ENCODE results near the gene MTMR6.

Gene MTMR6

GRCh38 chr13:25280396-25280795 is 6.9 kb downstream of the MTMR6 start:
- Histone ChIP-seq H3K27me3 (ENCODE audit: control insufficient read depth, insufficient read depth, low read length) (no peaks in the 10 kb centered on the region), H3K4me1 (ENCODE audit: control insufficient read depth, insufficient read depth, low read length) (no peaks in the 10 kb centered on the region), H3K9me3 (ENCODE audit: control insufficient read depth, insufficient read depth, low read length) (no peaks in the 10 kb centered on the region), H3K4me3 (ENCODE audit: low read depth, low read length) (no peak overlapping the region), H3K9ac (ENCODE audit: low read depth, low read length) (no peak overlapping the region), H3K36me3 (ENCODE audit: control insufficient read depth, insufficient read depth, low read length) (no peaks in the 10 kb centered on the region), H3K27ac (ENCODE audit: low read depth, low read length) (no peak overlapping the region)

DNA sequence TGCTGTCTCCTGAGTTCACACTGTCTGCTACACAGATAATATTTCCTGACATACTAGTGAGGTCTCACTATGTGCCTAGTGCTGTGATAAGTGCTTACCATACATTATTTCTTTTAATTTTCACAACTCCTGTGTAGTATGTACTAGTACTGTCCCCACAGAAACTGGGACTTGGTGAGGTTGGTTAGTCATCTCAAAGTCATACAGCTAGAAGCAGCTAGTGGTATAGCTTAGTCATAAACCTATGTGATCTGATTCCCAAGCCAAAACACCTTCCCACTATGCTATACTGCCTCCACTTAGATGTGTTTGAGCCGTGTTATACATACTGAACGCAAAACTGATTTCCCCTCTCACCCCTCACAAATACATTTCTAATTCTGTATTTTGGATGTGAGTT is 10.5 kb downstream of the MTMR6 start:
- H3K9ac ChIP-seq (ENCODE audit: low read depth, low read length): no peak overlapping the region
- H3K9me3 ChIP-seq (ENCODE audit: control insufficient read depth, insufficient read depth, low read length): no peaks in the 10 kb centered on the region
- H3K4me1 ChIP-seq (ENCODE audit: control insufficient read depth, insufficient read depth, low read length): no peaks in the 10 kb centered on the region
- H3K4me3 ChIP-seq (ENCODE audit: low read depth, low read length): no peak overlapping the region
- H3K27me3 ChIP-seq (ENCODE audit: control insufficient read depth, insufficient read depth, low read length): no peaks in the 10 kb centered on the region
- H3K27ac ChIP-seq (ENCODE audit: low read depth, low read length): no peak overlapping the region
- 0 out of 2 replicates have a peak, but pooled peaks cover 4% of the 10 kb centered on the region for H3K36me3 ChIP-seq (ENCODE audit: control insufficient read depth, insufficient read depth, low read length)

- H3K27me3 ChIP-seq (ENCODE audit: control insufficient read depth, insufficient read depth, low read length): no peaks in the 10 kb centered on the region
- H3K36me3 ChIP-seq (ENCODE audit: control insufficient read depth, insufficient read depth, low read length): peaks cover 16% of the 10 kb centered on the region; the same call in 1 of the 2 replicates
- no peak overlapping the region for H3K9ac ChIP-seq (ENCODE audit: low read depth, low read length)
- no peaks in the 10 kb centered on the region for H3K4me1 ChIP-seq (ENCODE audit: control insufficient read depth, insufficient read depth, low read length)
- H3K27ac ChIP-seq (ENCODE audit: low read depth, low read length): no peak overlapping the region
- H3K9me3 ChIP-seq (ENCODE audit: control insufficient read depth, insufficient read depth, low read length): no peaks in the 10 kb centered on the region
- no peak overlapping the region for H3K4me3 ChIP-seq (ENCODE audit: low read depth, low read length)
Observed at GRCh38 chr13:25268561-25268960, 18.7 kb downstream of the MTMR6 start.

- H3K36me3 ChIP-seq (ENCODE audit: control insufficient read depth, insufficient read depth, low read length): peaks cover 16% of the 10 kb centered on the region; the same call in 1 of the 2 replicates
- H3K27me3 ChIP-seq (ENCODE audit: control insufficient read depth, insufficient read depth, low read length): no peaks in the 10 kb centered on the region
Observed at GRCh38 chr13:25267715-25268114, 19.6 kb downstream of the MTMR6 start.

DNA sequence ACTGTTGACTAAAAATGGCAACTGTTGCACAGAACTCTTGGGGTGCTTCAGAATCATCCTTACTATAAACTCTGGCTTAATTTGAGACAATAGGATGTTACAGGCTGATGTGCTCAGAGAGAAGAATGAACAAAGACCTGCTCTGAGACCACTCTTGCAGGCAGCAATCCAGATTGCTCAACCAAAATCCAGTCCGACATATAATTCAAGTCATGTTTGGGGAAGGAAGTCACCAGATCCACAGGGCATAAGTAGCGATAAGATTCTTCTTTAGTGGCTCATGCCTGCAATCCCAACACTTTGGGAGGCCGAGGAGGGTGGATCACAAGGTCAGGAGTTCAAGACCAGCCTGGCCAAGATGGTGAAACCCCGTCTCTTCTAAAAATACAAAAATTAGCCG is 20.6 kb downstream of the MTMR6 start:
- Histone ChIP-seq H3K9me3 (ENCODE audit: control insufficient read depth, insufficient read depth, low read length) (no peaks in the 10 kb centered on the region), H3K27ac (ENCODE audit: low read depth, low read length) (no peak overlapping the region), H3K27me3 (ENCODE audit: control insufficient read depth, insufficient read depth, low read length) (no peaks in the 10 kb centered on the region), H3K4me1 (ENCODE audit: control insufficient read depth, insufficient read depth, low read length) (no peaks in the 10 kb centered on the region), H3K36me3 (ENCODE audit: control insufficient read depth, insufficient read depth, low read length) (peaks cover 16% of the 10 kb centered on the region; the same call in 1 of the 2 replicates), H3K4me3 (ENCODE audit: low read depth, low read length) (no peak overlapping the region), H3K9ac (ENCODE audit: low read depth, low read length) (no peak overlapping the region)

More at GRCh38 chr13:25267715-25268114, 19.6 kb downstream of the MTMR6 start:
- no peak overlapping the region for H3K27ac ChIP-seq (ENCODE audit: low read depth, low read length)
- H3K9ac ChIP-seq (ENCODE audit: low read depth, low read length): no peak overlapping the region
- H3K4me3 ChIP-seq (ENCODE audit: low read depth, low read length): no peak overlapping the region
- no peaks in the 10 kb centered on the region for H3K4me1 ChIP-seq (ENCODE audit: control insufficient read depth, insufficient read depth, low read length)
- H3K9me3 ChIP-seq (ENCODE audit: control insufficient read depth, insufficient read depth, low read length): no peaks in the 10 kb centered on the region

DNA sequence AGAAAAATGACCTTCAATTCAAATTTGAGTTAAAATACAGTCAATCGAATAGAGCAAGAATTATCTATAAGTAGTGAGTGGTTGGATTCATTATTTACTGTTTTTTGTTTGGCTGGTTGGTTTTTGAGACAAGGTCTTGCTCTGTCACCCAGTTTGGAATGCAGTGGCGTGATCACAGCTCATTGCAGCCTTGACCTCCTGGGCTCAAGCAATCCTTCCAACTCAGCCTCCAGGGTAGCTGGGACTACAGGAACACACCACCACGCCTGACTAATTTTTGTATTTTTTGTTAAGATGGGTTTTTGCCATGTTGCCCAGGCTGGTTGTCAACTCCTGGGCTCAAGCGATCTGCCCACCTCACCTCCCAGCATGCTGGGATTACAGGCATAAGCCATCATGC is 25.0 kb downstream of the MTMR6 start:
- no peaks in the 10 kb centered on the region for H3K4me1 ChIP-seq (ENCODE audit: control insufficient read depth, insufficient read depth, low read length)

DNA sequence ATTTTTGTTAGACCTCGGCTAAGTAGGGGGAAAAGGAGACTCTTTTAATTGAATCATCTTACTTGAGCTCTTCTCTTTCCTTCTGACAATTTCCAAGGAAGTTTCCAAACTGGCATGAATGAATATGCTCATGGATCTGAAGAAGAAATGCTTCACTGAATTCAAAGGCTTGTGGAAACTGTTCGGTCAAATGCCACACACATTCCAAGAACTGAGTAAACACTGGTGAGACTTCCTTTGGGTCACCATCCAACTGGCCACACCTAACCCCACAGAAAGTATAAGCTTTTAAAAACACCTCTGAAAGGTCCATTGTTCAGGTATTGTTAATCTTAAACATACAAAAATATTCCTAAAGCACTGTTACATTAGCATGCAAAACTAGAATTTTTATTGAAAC is 33.6 kb downstream of the MTMR6 start:
- Histone ChIP-seq H3K9me3 (ENCODE audit: control insufficient read depth, insufficient read depth, low read length) (no peaks in the 10 kb centered on the region), H3K4me3 (ENCODE audit: low read depth, low read length) (no peak overlapping the region), H3K27me3 (ENCODE audit: control insufficient read depth, insufficient read depth, low read length) (no peaks in the 10 kb centered on the region), H3K9ac (ENCODE audit: low read depth, low read length) (no peak overlapping the region), H3K4me1 (ENCODE audit: control insufficient read depth, insufficient read depth, low read length) (no peaks in the 10 kb centered on the region), H3K36me3 (ENCODE audit: control insufficient read depth, insufficient read depth, low read length) (peaks cover 18% of the 10 kb centered on the region; the same call in 1 of the 2 replicates), H3K27ac (ENCODE audit: low read depth, low read length) (no peak overlapping the region)

More for the DNA sequence above, 25.0 kb downstream of the MTMR6 start:
- H3K27ac ChIP-seq (ENCODE audit: low read depth, low read length): no peak overlapping the region
- H3K27me3 ChIP-seq (ENCODE audit: control insufficient read depth, insufficient read depth, low read length): no peaks in the 10 kb centered on the region
- no peak overlapping the region for H3K9ac ChIP-seq (ENCODE audit: low read depth, low read length)
- peaks cover 21% of the 10 kb centered on the region; the same call in 1 of the 2 replicates for H3K36me3 ChIP-seq (ENCODE audit: control insufficient read depth, insufficient read depth, low read length)
- no peak overlapping the region for H3K4me3 ChIP-seq (ENCODE audit: low read depth, low read length)
- H3K9me3 ChIP-seq (ENCODE audit: control insufficient read depth, insufficient read depth, low read length): no peaks in the 10 kb centered on the region

DNA sequence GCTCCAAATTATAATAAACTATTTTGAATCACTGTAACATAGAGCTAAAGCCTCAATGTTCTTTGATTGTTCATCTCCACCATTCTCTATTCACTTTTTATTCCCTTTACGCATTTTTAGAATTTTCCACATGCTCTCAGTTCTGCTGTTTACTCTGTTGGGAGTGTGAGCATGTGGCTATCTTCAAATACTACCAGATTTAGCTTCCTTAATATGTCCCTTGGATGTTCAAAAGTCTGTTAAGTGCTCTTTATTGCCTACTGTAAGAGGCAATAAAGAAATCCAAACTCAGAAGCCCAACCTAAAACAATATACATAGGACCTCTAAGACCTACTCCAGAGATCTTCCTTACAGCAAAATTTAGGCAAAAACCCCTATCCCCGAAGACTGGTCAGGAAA is 34.5 kb downstream of the MTMR6 start:
- Histone ChIP-seq H3K36me3 (ENCODE audit: control insufficient read depth, insufficient read depth, low read length) (peaks cover 18% of the 10 kb centered on the region; the same call in 1 of the 2 replicates), H3K27ac (ENCODE audit: low read depth, low read length) (no peak overlapping the region), H3K4me1 (ENCODE audit: control insufficient read depth, insufficient read depth, low read length) (no peaks in the 10 kb centered on the region), H3K9ac (ENCODE audit: low read depth, low read length) (no peak overlapping the region), H3K27me3 (ENCODE audit: control insufficient read depth, insufficient read depth, low read length) (no peaks in the 10 kb centered on the region), H3K4me3 (ENCODE audit: low read depth, low read length) (no peak overlapping the region), H3K9me3 (ENCODE audit: control insufficient read depth, insufficient read depth, low read length) (no peaks in the 10 kb centered on the region)

- no peaks in the 10 kb centered on the region for H3K4me1 ChIP-seq (ENCODE audit: control insufficient read depth, insufficient read depth, low read length)
- H3K36me3 ChIP-seq (ENCODE audit: control insufficient read depth, insufficient read depth, low read length): peaks cover 18% of the 10 kb centered on the region; the same call in 1 of the 2 replicates
- H3K27ac ChIP-seq (ENCODE audit: low read depth, low read length): no peak overlapping the region
- H3K4me3 ChIP-seq (ENCODE audit: low read depth, low read length): no peak overlapping the region
- no peaks in the 10 kb centered on the region for H3K9me3 ChIP-seq (ENCODE audit: control insufficient read depth, insufficient read depth, low read length)
- no peaks in the 10 kb centered on the region for H3K27me3 ChIP-seq (ENCODE audit: control insufficient read depth, insufficient read depth, low read length)
- H3K9ac ChIP-seq (ENCODE audit: low read depth, low read length): no peak overlapping the region
Observed at GRCh38 chr13:25252225-25252624, 35.1 kb downstream of the MTMR6 start.

DNA sequence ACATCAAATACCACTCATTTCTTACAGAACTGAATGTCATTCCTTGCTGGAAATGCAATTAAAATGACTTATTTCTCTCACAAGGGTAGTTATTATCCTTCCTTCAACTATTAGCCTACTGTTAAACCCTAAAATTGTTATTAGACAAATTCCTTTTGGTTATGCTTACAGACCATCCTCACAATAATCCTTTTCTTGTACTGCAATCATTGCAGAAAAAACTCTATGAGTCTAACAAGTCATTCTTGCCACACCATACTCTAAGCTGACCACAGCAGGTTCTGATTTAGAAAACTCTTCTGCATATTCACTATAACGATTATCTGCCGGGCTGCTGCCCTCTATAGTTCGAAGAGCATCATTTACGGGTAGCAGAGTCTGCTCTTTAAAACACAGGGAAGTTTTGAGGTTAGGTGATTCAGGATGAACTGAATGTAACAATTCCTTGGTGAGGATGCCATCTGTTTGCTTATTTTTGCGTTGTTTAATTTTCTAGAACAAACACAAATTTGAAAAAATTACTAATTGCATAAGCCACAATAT is 38.2 kb downstream of the MTMR6 start:
- H3K36me3 ChIP-seq (ENCODE audit: control insufficient read depth, insufficient read depth, low read length): peaks cover 6% of the 10 kb centered on the region; the same call in 1 of the 2 replicates
- H3K27me3 ChIP-seq (ENCODE audit: control insufficient read depth, insufficient read depth, low read length): no peaks in the 10 kb centered on the region
- no peak overlapping the region for H3K9ac ChIP-seq (ENCODE audit: low read depth, low read length)
- H3K9me3 ChIP-seq (ENCODE audit: control insufficient read depth, insufficient read depth, low read length): no peaks in the 10 kb centered on the region
- no peak overlapping the region for H3K4me3 ChIP-seq (ENCODE audit: low read depth, low read length)
- no peak overlapping the region for H3K27ac ChIP-seq (ENCODE audit: low read depth, low read length)
- no peaks in the 10 kb centered on the region for H3K4me1 ChIP-seq (ENCODE audit: control insufficient read depth, insufficient read depth, low read length)

DNA sequence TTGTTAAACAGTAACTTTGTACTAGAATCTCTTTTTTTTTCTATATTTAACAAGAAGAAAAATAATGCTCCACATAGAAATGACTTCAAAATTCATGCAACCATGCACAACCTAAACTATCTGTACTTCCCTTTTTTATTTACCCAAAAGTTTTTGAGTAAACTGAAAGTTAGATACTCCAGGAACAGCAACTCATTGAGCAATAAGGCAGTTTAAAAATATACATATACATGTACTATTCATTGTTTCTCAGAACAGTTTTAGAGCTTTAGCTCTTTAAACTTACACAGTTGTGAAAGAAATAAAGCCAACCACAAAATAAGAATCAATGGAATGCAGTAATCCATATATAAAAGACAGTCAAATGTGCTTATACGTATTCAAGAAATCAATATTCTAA is 39.2 kb downstream of the MTMR6 start:
- no peaks in the 10 kb centered on the region for H3K4me1 ChIP-seq (ENCODE audit: control insufficient read depth, insufficient read depth, low read length)
- no peak overlapping the region for H3K27ac ChIP-seq (ENCODE audit: low read depth, low read length)
- no peak overlapping the region for H3K4me3 ChIP-seq (ENCODE audit: low read depth, low read length)
- peaks cover 3% of the 10 kb centered on the region; the same call in 1 of the 2 replicates for H3K36me3 ChIP-seq (ENCODE audit: control insufficient read depth, insufficient read depth, low read length)
- H3K9me3 ChIP-seq (ENCODE audit: control insufficient read depth, insufficient read depth, low read length): no peaks in the 10 kb centered on the region
- H3K27me3 ChIP-seq (ENCODE audit: control insufficient read depth, insufficient read depth, low read length): no peaks in the 10 kb centered on the region
- H3K9ac ChIP-seq (ENCODE audit: low read depth, low read length): no peak overlapping the region
